HEK293T (cell line): ENCODE data around the gene NXN.

ENCODE experiments used
- CTCF ChIA-PET: fragments of 350-600 bp; formaldehyde crosslinking; extraction: SDS; loops from one replicate; lab custom pipeline; 2021; ENCODE audit warnings: antibody characterized with exemption, inconsistent platforms; lab: Yijun Ruan, JAX
- POLR2A ChIA-PET: fragments of 350-600 bp; formaldehyde crosslinking; extraction: SDS; loops from one replicate; lab custom pipeline; 2020; ENCODE audit warnings: antibody characterized with exemption, inconsistent platforms; lab: Yijun Ruan, JAX
- DNase-seq: peaks from one replicate; pipeline ENCODE4 v3.0.0; 2012; ENCODE audit warnings: mixed read lengths; ENCODE audit errors: extremely low spot score
- ARNT ChIP-seq: fragments of 450-650 bp; IDR thresholded peaks from 2 replicates; pipeline ENCODE4 v1.6.1; 2017; ENCODE audit warnings: mild to moderate bottlenecking
- BHLHE40 ChIP-seq: fragments of 450-650 bp; IDR thresholded peaks from 2 replicates; pipeline ENCODE4 v1.6.1; 2016; ENCODE audit warnings: mild to moderate bottlenecking, moderate library complexity, borderline replicate concordance
- CTBP1 ChIP-seq: fragments of 450-650 bp; IDR thresholded peaks from 2 replicates; pipeline ENCODE4 v1.6.1; 2016; ENCODE audit warnings: borderline replicate concordance
- ELF4 ChIP-seq: fragments of 450-650 bp; IDR thresholded peaks from 2 replicates; pipeline ENCODE4 v1.6.1; 2017; ENCODE audit warnings: antibody characterized with exemption
- FOXA1 ChIP-seq: fragments of 450-650 bp; IDR thresholded peaks from 2 replicates; pipeline ENCODE4 v1.6.1; 2016; ENCODE audit warnings: mild to moderate bottlenecking
- FOXK2 ChIP-seq: fragments of 450-650 bp; IDR thresholded peaks from 2 replicates; pipeline ENCODE4 v1.6.1; 2016; ENCODE audit warnings: mild to moderate bottlenecking
- FOXM1 ChIP-seq: fragments of 450-650 bp; IDR thresholded peaks from 2 replicates; pipeline ENCODE4 v1.6.1; 2017; ENCODE audit warnings: mild to moderate bottlenecking, borderline replicate concordance
- HDGF ChIP-seq: fragments of 450-650 bp; IDR thresholded peaks from 2 replicates; pipeline ENCODE4 v1.6.1; 2017; ENCODE audit warnings: antibody characterized with exemption, borderline replicate concordance
- L3MBTL2 ChIP-seq: fragments of 450-650 bp; conservative IDR thresholded peaks from 2 replicates; pipeline ENCODE4 v1.6.1; 2016; ENCODE audit warnings: mild to moderate bottlenecking
- LEF1 ChIP-seq: fragments of 450-650 bp; IDR thresholded peaks from 2 replicates; pipeline ENCODE4 v1.6.1; 2017; ENCODE audit warnings: mild to moderate bottlenecking, borderline replicate concordance
- NFRKB ChIP-seq: fragments of 450-650 bp; IDR thresholded peaks from 2 replicates; pipeline ENCODE4 v1.6.1; 2016; ENCODE audit warnings: mild to moderate bottlenecking, moderate library complexity
- SP1 ChIP-seq: fragments of 450-650 bp; IDR thresholded peaks from 2 replicates; pipeline ENCODE4 v1.6.1; 2017
- SUZ12 ChIP-seq: fragments of 450-650 bp; IDR thresholded peaks from 2 replicates; pipeline ENCODE4 v1.6.1; 2016; ENCODE audit warnings: mild to moderate bottlenecking
- TARDBP ChIP-seq: fragments of 450-650 bp; IDR thresholded peaks from 2 replicates; pipeline ENCODE4 v1.6.1; 2016
- ZNF384 ChIP-seq: fragments of 450-650 bp; IDR thresholded peaks from 2 replicates; pipeline ENCODE4 v1.6.1; 2016
- TF ChIP-seq, protein P1 (sequence below): fragments of 450-650 bp; IDR thresholded peaks from 2 replicates; pipeline ENCODE4 v1.6.1; 2016

The NXN gene

DNA sequence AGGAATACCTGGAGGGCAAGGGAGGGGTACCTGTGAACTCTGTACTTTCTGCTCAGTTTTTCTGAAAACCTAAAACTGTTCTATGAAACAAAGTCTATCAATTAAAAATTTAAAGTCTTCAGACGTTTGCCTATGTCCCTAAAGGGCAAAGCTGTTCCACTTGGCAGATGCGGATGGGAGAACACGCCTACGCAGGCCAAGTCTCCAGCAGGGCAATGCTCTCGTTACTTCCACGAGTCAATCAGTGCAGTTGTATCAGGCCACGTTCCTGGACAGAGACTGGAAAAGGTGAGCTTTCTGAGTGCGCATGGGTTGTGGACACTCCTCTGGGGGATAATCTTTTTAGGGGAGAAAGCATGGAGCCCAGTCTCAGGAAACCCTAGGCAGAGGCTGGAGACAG lies 86.6 kb downstream of the NXN start:
- ChIA-PET POLR2A (no interaction called here), CTCF (no interaction called here)
- TF ChIP-seq SP1 = no peak
- no peak for TF ChIP-seq FOXK2
- TF ChIP-seq NFRKB = no peak
- TF ChIP-seq LEF1 = no peak
- TF ChIP-seq CTBP1 = no peak
- TF ChIP-seq L3MBTL2 = no peak
- no peak for TF ChIP-seq ELF4
- TF ChIP-seq ZNF384 = no peak
- TF ChIP-seq ARNT = no peak
- TF ChIP-seq, protein P1, sequence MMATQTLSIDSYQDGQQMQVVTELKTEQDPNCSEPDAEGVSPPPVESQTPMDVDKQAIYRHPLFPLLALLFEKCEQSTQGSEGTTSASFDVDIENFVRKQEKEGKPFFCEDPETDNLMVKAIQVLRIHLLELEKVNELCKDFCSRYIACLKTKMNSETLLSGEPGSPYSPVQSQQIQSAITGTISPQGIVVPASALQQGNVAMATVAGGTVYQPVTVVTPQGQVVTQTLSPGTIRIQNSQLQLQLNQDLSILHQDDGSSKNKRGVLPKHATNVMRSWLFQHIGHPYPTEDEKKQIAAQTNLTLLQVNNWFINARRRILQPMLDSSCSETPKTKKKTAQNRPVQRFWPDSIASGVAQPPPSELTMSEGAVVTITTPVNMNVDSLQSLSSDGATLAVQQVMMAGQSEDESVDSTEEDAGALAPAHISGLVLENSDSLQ = no peak
- no peak for TF ChIP-seq TARDBP
- no peak for TF ChIP-seq FOXM1
- TF ChIP-seq SUZ12 = no peak
- TF ChIP-seq FOXA1 = no peak
- no peak for TF ChIP-seq BHLHE40
- no peak for DNase-seq

DNA sequence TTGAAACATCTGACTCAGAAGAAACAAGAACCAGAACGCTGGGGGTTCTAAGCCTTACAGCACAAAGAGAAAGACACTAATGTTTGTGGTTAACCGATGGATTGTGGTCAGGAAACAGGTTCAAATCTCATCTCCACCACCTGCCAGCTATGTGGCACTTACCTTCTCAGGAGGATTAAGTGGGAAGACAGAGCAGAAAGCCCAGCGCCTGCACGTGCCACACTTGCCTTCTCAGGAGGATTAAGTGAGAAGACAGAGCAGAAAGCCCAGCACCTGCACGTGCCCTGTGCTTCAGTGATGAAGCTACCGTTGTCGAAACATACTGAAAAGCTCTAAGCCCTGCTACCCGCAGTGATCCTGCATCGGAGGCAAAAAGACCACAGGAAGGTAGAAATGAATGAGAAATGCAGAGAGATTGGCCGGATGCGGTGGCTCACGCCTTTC lies 90.6 kb downstream of the NXN start:
- CTCF ChIA-PET = no interaction called here
- DNase-seq = no peak
- POLR2A ChIA-PET = no interaction called here
- TF ChIP-seq LEF1 = no peak
- TF ChIP-seq SUZ12 = no peak
- TF ChIP-seq TARDBP = no peak
- no peak for TF ChIP-seq ELF4
- TF ChIP-seq ZNF384 = no peak

DNA sequence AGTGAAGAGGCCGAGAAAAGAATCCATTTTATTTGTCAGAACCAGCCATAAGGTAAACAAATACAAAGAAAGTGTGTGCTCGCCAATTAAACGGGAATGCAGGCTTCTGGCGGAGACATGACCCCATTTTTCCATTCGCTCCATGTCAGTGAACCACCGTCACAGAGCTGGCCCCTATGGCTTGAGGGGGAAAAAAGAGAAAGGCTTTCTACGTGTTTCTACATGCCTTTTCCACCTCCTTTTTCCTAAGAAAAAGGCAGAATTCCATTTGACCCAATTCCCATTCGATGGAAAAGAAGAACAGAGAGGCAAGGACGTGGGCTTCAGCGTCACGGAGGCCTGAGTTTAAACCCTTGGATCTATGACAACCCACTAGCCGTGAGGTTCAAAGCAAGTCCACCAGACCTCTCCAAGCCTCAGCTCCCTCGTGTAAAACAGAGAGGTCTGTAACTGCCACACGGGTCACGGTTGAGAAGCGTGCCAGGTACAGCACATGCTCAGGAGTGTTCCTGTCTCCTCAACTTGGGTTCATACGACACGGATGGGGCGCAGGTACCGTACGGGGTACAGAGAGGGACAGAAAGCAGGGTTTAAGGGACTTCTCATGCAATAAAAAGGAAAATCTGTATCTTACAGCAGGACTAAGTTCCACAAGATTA lies 91.9 kb downstream of the NXN start:
- TF ChIP-seq L3MBTL2 = no peak
- TF ChIP-seq FOXA1 = no peak
- TF ChIP-seq, protein P1 = no peak
- no peak for TF ChIP-seq LEF1
- no peak for TF ChIP-seq NFRKB
- TF ChIP-seq FOXK2 = no peak
- TF ChIP-seq CTBP1 = no peak
- no peak for TF ChIP-seq BHLHE40
- TF ChIP-seq FOXM1 = no peak
- TF ChIP-seq ZNF384 = no peak
- no peak for TF ChIP-seq TARDBP
- TF ChIP-seq HDGF = no peak
- no peak for TF ChIP-seq SP1
- no peak for TF ChIP-seq ARNT
- TF ChIP-seq SUZ12 = no peak
- no peak for TF ChIP-seq ELF4
- no peak for DNase-seq
- CTCF ChIA-PET = no interaction called here
- POLR2A ChIA-PET = no interaction called here

DNA sequence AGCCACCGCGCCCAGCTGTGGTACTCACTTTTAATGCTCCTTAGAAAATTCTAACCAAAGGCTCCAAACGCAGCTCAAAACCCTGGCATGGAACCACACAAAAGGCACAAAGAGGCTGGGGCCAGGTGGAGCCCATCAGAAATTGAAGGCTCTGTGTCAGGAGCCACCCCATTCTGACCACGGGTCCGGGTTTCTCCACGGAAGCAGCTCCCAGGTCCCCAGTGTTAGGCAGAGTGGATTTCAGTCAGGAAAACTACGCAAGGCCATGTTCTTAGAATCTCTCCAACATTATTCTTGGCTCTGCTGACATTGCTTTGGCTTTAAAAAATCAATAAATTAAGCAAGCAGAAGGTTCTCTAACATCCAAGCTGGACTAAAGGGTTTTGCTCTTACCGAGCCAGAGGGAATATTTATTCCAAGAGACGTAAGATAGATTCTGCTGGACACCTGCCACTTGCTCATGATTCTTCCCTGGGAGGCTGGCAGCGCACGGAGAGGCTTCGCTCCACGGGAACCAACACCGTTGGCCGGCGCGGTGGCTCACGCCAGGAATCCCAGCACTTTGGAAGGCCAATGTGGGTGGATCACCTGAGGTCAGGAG lies 93.5 kb downstream of the NXN start:
- ChIA-PET POLR2A (no interaction called here), CTCF (no interaction called here)
- no peak for DNase-seq
- TF ChIP-seq, protein P1 = no peak

DNA sequence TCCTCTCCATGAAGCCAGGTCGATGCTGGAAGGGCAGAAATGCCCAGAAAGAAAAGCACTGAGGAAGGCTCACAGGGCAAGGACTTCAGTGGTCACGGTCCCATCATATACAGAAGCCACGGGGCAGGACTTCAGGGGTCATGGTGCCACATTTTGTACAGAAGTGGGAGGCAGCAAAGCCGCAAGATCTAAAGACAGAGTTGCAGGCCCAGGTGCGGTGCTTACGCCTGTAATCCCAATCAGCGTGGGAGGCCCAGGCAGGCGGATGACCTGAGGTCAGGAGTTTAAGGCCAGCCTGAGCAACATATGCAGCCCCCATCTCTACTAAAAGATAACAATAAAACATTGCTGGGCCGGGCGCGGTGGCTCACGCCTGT lies 96.0 kb downstream of the NXN start:
- ChIA-PET CTCF (no interaction called here), POLR2A (no interaction called here)
- TF ChIP-seq TARDBP (no peak), LEF1 (no peak), HDGF (no peak), NFRKB (no peak), ELF4 (no peak), SUZ12 (no peak), CTBP1 (no peak), ZNF384 (no peak), SP1 (no peak), FOXA1 (no peak), BHLHE40 (no peak), ARNT (no peak), L3MBTL2 (no peak), FOXM1 (no peak)
- DNase-seq = no peak

DNA sequence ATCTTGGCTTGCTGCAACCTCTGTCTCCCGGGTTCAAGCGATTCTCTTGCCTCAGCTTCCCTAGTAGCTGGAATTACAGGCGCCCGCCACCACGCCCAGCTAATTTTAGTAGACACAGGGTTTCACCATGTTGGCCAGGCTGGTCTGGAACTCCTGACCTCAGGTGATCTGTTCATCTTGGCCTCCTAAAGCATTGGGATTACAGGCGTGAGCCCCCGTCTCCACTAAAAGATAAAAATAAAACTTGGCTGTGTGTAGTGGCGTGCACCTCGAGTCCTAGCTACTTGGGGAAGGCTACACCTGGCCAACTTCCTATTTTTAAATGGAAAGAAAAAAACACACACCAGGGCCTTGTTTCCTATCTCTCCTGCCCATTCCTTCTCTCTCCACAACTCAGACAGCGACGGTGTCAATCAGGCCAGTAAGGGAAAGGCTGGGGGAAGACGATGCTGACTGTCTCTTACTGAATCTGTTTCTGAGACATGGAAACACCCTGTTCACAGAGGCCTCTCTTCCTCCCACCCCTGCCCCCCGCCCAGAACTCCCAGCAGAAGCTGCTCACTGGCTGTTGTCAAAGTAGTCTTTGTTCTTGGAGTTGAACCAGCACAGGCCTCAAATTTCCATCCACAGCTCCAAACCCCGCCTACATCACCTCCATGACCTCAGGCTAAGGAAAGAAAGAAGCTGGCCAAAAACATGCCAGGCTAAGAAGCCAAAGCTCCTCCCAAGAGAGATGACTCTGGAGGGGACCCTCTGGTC lies 96.6 kb downstream of the NXN start:
- TF ChIP-seq, protein P1 = peak; percentile 15; the same call in 1 of the 2 replicates
- no peak for TF ChIP-seq NFRKB
- ChIA-PET POLR2A (no interaction called here), CTCF (no interaction called here)
- no peak for DNase-seq
